HG02610 (cell line): Measurements from ENCODE around the gene SH3GLB2.
"Not testable (repeated sequence)": the region's sequence is repeated elsewhere in the genome, so short reads cannot be mapped to it uniquely, and the experiment has no call there.

Experiments used
- ATAC-seq: cut with Tn5 transposase; IDR thresholded peaks from one replicate; pipeline ENCODE4 v1.9.1; 2021; ENCODE audit warnings: mild to moderate bottlenecking, moderate library complexity; ENCODE audit not compliant: unreplicated experiment

Gene SH3GLB2

GRCh38 chr9:129022037-129022436 lies 6.1 kb downstream of the SH3GLB2 start:
- ATAC-seq = no peak

- no peak for ATAC-seq
Observed at GRCh38 chr9:129021091-129021490, 7.0 kb downstream of the SH3GLB2 start.

GRCh38 chr9:129014608-129015007 lies 13.5 kb downstream of the SH3GLB2 start:
- ATAC-seq = no peak

DNA sequence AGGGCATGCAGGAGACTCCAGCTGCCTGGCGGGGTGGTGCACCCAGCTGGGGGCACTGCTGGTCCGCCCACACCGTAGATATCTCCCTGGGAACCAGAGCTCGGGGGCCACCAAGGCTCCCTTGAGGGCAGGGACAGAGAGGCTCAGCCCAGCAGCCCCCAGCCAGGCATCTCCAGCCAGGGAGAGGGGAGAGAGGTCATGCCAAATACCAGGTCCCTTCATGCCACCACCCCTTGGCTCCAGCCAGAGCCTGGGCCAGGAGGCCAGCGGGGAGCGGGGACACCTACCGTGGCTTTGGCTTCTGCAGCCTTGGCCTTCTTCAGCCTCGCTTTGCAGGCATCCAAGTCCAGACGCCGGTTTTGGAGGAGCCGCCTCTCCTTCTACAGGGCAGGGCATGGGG lies 14.0 kb downstream of the SH3GLB2 start:
- ATAC-seq = no peak

- ATAC-seq = no peak
Observed at GRCh38 chr9:129013674-129014073, 14.5 kb downstream of the SH3GLB2 start.

GRCh38 chr9:129012893-129013448 lies 15.2 kb downstream of the SH3GLB2 start:
- no peak for ATAC-seq

DNA sequence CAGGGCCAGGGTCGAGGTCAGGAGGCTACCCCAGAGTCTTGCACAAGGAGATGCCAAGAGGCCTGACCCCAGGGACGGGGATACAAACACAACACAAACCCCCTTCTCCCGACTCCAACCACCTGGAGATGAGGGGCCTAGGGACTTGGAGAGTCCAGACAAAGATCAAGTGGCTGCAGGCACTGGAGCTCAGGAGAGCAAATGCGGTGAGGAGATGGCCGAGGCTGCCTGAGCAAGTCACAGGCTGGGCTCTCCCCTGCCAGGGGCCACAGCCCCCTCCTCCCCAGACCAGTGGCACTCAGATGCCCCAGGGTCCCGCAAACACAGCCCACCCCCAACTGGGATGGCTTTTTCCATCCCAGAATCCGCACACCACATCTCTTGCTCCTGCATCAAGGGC lies 15.8 kb downstream of the SH3GLB2 start:
- ATAC-seq = no peak

- ATAC-seq = no peak
Observed at GRCh38 chr9:129011761-129012181, 16.4 kb downstream of the SH3GLB2 start.

DNA sequence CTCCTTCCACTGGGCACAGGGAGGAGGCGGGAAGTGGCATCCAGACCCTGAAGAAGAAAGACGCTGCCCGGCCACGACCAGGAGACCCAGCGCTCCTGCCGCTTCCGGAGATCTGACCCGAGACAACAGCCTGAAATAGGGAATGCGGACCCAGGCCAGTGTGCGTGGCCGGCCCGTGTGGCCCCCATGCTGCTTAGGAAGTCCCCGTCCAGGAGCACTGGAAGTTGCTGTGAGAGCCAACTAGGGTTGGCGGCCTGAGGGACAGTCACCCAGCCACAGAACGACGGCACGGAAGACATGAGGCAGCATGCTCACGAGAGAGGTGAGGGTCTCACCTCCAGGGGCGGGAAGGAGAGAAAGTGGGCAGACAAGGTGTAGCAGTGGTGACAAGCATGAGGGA lies 17.0 kb downstream of the SH3GLB2 start:
- no peak for ATAC-seq

- no peak for ATAC-seq
Observed at GRCh38 chr9:129010267-129010975, 17.7 kb downstream of the SH3GLB2 start.

DNA sequence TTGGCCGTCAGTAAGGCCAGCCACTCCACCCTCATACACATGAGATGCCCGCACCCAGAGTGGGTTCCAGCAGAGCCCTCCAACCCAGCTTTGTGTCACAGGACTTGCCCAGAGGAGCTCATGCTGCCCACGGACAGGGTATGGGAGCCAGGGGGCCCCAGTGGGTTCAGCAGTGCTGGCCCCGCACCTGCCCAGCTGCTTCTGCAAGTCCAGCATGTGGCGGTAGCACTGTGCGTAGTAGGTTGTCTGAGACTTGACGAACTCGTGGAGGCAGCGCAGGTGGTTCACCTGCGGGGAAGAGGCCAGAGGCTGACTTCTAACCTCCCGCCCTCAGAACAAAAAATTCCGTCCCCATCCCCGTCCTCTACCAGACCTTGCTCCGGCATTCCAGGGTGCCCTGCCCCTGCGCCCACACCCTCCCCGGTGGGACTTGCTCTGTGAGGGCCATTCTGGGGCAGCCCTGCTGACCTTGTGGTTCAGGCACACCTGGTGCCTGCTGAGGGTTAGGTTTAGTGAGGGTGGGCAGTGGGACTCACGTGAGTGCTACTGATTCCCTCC lies 18.5 kb downstream of the SH3GLB2 start:
- ATAC-seq = no peak

DNA sequence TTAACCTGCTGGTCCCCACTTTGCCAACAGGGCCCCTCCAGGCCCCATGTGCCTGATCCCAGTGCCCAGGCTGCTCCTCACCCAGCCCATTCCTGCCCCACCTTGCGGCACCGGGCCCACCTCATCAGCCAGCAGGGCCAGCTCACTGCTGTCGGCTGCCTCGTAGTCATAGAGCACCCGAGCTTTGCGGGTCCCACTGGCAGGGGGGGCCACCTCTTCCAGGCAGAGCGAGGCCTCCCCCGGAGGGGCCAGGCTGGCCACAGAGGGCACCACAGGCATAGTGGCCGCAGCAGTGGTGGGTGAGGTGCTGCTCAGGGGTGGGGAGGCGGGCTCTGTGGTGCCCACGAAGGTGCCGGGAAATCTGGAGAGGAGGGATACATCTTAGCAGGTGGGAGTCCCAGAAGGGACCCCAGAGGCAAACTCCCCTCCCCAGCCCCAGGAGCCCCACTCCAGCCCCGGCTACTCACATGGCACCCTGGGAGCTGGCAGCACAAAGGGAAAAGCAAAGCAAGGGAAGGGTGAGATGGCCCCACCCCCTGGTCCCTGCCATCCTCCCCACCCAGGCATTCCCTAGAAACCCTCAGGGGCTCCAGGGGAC lies 19.0 kb downstream of the SH3GLB2 start:
- ATAC-seq = no peak

DNA sequence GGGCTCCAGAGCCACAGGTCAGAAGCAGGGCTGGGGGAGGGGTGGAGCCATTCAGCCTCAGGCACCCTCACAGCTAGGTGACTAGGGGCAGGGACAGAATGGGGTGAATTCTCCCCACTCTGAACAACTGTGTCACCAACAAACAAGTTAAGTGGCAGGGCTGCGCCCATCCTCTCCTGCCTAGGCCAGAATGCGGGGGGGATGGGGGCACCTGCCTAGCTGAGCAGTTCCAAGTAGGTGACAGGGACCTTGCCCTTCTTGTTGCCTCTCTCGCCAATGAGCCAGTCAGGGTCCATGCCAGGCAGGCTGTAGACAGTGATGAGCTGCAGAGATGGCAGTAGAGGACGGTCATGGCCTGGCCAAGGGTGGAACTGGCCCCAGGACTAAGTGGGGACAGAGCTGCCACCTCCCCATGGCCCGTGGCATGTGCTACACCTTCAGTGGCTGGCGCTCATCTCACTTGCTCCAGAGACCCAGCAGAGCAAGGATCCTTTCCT lies 19.6 kb downstream of the SH3GLB2 start:
- no peak for ATAC-seq

DNA sequence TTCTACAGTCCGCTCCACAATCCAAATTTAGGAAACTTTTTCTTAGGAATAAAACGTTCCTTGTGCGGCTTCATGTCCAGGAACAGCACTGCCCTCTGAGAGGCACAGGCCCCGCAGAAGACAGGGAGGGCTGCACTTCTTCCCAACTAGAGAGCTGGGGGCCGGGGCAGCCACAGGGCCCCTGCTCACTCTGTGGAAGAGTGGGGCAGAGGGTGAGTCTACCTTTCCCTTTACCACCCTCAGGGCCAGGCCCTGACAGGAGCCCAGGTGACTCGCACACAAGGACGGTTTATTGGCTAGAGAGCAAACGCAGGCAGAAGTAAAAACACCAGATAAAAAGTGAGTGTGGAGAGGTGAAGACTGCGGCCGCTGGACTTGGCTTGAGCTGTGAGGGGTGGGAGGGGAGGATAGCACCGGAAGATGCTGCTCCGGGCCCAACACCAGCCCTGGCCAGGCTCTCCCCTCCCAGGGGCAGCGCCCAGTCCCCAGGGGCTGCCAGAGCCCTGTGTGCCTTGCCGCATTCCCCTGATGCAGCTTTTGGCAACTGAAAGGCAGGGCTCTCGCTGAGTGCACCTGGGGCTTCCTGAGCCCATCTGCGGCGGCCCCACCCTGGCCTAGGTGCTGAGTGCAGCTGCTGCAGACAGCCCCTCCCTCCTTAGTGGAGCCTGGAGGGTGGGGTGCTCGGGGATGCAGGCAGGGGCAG lies 20.2 kb downstream of the SH3GLB2 start:
- no peak for ATAC-seq

GRCh38 chr9:129007035-129007765 lies 20.9 kb downstream of the SH3GLB2 start:
- no peak for ATAC-seq

- ATAC-seq = no peak
Observed at GRCh38 chr9:129006328-129007034, 21.6 kb downstream of the SH3GLB2 start.

- ATAC-seq = no peak
Observed at GRCh38 chr9:129005336-129005997, 22.7 kb downstream of the SH3GLB2 start.

DNA sequence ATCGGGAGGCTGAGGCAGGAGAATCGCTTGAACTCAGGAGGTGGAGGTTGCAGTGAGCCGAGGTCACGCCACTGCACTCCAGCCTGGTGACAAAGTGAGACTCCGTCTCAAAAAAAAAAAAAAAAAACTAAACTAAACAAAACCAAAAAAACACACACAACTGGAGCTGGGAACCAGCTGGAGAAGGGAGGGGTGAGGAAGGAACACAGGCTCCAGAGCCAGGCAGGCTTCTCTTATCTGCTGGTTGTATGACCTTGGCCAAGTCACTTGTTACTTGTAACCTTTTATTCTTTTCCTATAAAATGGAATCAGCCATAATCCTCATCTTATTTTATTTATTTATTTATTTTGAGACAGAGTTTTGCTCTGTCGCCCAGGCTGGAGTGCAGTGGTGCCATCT lies 24.0 kb downstream of the SH3GLB2 start:
- not testable (repeated sequence) for ATAC-seq

DNA sequence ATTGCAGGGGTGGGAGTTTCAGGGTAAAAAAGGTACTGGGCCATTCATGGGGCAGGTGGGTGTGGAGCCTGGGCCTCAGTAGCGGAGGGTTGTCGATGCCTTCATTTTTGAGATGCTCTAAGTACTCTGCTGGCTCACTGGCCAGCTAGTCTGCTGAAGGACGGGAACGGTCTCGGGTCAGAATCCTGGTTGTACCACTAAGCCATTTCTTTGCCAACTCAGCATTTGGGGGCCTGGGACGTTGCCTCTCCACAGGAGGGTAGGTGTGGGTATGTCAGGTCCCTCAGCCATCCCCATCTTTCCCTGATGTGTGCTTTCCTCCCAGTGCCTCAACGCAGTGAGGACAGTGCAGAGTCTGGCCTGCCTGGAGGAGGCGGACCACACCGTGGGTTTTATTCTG lies 25.1 kb downstream of the SH3GLB2 start:
- ATAC-seq = no peak
